ENCODE data around the gene PAK5.

PAK5 gene

GRCh38 chr20:9626357-9626756 lies 212.5 kb downstream of the PAK5 start:
- no peak for DNase-seq (ENCODE audit: low read depth in 2 of 3, low spot score in 1 of 3)

- no peak for DNase-seq (ENCODE audit: low read depth in 2 of 3, low spot score in 1 of 3)
These were observed 220.9 kb downstream of the PAK5 start for GRCh38 chr20:9617940-9618339.

DNA sequence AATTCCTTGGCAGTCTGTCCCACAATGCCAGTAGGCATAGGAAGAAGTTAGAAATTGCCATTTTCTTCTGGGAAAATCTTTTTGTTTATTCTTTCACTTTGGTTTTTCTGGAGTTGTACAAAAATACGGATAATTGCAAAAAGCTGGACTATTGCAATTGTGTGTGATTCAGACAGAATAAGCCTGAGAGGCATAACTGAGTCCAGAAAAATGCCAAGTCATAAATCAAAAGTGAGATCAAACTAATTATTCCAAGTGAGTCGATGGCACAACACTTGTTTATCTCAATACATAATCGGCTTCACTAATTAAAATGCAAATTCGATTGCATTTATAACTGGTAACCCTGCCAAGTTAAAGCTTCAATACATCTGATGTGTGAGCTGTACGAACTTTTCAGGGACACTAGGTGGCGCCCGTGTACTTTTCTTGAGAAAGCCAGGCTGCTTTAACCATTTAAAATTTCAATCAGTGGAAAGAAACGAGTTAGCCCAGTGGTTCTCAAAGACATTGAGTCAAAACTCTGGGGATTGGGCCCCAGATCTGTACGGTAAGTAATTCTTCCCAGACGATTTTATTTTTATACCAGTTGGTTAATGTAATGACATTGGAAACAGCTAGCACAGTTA lies 221.9 kb downstream of the PAK5 start:
- peak; percentile 23 to 38 (median 26) for DNase-seq (ENCODE audit: low read depth in 2 of 3, low spot score in 1 of 3)

GRCh38 chr20:9616455-9616805 lies 222.4 kb downstream of the PAK5 start:
- no peak for DNase-seq (ENCODE audit: low read depth in 2 of 3, low spot score in 1 of 3)

DNA sequence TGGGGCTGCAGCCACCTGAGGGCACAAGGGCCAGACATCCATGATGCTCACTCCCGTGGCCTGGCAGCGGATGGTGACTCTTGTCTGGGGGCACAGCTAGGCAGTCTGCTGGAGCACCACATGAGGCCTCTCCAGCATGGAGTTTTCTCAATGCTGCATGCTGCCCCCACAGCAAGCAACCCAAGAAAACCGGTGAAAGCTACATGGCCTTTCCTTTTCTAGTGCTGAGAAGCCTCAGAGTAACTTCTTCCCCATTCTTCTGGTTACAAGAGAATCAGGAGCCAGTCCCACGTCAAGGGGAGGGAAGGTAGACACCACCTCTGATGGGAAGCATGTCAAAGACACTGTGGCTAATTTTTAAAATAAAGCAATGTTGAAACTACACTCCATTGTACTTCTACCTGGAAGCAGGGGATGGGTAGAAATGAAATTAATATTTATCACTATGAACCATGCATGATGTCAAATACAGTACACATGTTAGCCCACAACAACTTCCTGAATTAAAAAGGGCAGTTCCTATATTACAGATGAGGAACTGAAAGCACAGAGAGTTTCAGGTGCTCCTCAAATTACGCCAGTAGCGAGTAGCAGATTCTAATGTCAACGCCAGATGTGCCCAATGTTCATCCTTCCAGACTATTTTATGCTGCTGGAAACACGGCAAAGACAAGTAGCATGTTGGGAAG lies 223.0 kb downstream of the PAK5 start:
- no peak for DNase-seq (ENCODE audit: low read depth in 2 of 3, low spot score in 1 of 3)

DNA sequence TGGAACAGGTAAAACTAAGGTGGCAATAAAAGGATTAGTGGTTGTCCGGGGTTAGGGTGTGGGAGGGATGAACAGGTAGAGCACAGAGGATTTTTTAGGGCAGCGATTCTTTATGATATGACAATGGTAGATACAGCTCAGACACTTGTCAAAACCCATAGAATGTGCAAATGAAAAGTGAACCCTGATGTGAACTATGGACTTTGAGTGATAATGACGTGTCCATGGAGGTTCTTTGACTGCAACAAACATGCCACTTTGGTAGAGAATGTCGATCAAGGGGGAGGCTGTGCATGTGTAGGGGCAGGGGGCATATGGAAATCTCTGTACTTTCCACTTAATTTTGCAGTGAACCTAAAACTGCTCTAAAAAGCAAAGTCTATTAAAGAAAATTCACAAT lies 223.8 kb downstream of the PAK5 start:
- no peak for DNase-seq (ENCODE audit: low read depth in 2 of 3, low spot score in 1 of 3)

DNA sequence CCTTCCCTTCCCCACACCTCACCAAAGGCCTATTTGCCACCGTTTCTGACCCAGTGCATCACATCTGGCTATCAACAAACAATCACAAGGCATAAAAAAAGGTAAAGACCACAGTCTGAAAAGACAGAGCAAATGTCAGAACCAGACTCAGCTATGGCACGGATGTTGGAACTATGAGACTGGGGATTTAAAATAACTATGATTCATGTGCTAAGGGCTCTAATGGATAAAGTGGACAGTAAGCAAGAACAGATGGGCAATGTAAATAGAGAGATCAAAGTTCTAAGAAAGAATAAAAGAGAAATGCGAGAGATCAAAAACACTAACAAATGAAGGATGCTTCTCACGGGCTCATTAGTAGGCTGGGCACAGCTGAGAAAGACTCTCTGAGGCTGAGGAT lies 225.0 kb downstream of the PAK5 start:
- DNase-seq (ENCODE audit: low read depth in 2 of 3, low spot score in 1 of 3) = no peak

DNA sequence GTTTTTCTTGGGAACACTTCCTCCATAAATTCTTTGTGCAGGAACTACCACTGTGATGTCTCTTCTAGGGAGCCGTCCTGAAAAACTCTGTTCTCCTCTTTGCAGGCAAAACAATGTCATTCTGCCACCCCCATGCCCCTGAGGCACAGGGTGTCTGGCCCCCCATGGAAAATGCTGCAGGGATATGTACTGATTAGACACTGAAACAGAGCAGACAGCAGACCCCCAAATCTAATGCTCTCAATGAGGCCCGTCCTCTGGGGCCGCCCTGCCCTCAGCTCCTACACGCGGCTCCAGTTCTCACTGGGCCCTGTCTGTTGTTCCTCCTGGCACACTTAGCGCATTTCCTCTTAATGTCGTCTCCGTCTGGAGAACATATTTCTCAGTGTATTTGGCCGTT lies 227.0 kb downstream of the PAK5 start:
- DNase-seq (ENCODE audit: low read depth in 2 of 3, low spot score in 1 of 3) = no peak

GRCh38 chr20:9610665-9611064 lies 228.2 kb downstream of the PAK5 start:
- no peak for DNase-seq (ENCODE audit: low read depth in 2 of 3, low spot score in 1 of 3)

- DNase-seq (ENCODE audit: low read depth in 2 of 3, low spot score in 1 of 3) = peak; percentile 7 to 54 (median 24)
These were observed 228.9 kb downstream of the PAK5 start for GRCh38 chr20:9609887-9610502.

DNA sequence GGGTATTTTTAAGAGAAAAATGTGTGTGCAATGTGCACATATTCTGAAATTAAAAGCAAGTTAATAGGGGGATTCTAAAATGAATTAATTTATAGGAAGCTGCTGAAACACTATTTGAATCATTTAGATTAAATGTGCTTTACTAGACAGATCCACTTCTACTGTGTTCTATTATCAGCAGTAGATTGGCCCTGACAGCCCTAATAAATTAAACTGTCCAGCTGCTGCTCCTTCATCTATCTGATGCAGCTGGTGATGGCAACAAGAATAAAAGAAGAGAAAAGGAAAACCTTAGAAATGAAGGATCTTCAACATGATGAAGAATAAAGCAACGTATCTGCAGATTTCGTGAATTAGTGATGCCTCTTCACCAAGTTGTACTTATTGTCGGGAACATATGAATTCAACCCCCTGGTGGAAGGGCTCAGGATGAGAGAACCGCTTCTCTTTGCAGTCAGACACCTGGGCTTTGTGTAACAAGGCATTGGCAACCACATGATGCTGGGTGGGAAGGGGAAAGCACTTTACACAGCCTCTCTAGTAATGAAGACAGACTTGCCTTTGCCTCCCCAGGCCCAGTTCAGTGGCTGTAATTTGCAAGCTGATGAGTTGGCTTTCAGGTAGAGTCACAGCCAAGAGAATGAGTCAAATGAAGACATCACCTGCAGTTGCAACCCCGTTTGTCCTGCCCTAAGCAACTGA lies 230.1 kb downstream of the PAK5 start:
- no peak for DNase-seq (ENCODE audit: low read depth in 2 of 3, low spot score in 1 of 3)

DNA sequence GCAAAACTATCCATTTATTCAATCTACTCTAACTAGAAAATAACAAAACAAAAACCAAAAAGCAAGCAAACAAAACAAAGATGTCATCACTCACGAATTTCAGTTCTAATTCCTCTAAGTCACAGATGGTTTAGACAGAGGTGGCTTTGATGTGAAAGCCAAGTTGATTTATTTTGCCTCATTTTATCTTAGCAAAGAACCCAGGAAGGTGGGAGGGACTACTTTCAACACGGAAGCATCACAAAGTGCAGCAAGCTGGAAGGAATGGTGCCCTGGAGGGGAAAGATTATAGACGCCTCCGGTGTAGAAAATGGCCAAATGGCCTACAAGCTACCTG lies 236.1 kb downstream of the PAK5 start:
- no peak for DNase-seq (ENCODE audit: low read depth in 2 of 3, low spot score in 1 of 3)

- DNase-seq (ENCODE audit: low read depth in 2 of 3, low spot score in 1 of 3) = no peak
These were observed 238.3 kb downstream of the PAK5 start for GRCh38 chr20:9600562-9600961.

GRCh38 chr20:9597547-9597946 lies 241.3 kb downstream of the PAK5 start:
- DNase-seq (ENCODE audit: low read depth in 2 of 3, low spot score in 1 of 3) = no peak

GRCh38 chr20:9595763-9596162 lies 243.1 kb downstream of the PAK5 start:
- DNase-seq (ENCODE audit: low read depth in 2 of 3, low spot score in 1 of 3) = no peak

- DNase-seq (ENCODE audit: low read depth in 2 of 3, low spot score in 1 of 3) = no peak
These were observed 244.5 kb downstream of the PAK5 start for GRCh38 chr20:9594284-9594875.

DNA sequence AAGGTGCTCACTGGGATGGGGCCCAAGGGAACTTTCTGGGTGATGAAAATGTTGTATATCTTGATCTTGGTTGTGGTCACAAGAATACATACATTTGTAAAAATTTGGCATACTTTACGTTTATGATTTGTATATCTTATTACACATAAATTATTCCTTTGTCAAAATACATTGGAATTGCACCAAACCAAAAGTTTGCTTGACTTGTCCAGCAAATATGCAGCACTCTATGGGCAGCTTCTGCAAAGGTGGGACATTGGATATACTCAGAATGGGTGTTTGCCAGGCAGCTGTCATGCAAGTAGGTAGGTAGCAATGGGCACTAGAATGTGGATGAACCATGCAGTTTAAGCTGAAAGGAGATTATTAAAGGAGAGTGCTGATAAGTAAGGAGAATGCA lies 246.5 kb downstream of the PAK5 start:
- no peak for DNase-seq (ENCODE audit: low read depth in 2 of 3, low spot score in 1 of 3)

GRCh38 chr20:9591080-9591479 lies 247.8 kb downstream of the PAK5 start:
- no peak for DNase-seq (ENCODE audit: low read depth in 2 of 3, low spot score in 1 of 3)

- DNase-seq (ENCODE audit: low read depth in 2 of 3, low spot score in 1 of 3) = no peak
These were observed 248.7 kb downstream of the PAK5 start for GRCh38 chr20:9590189-9590588.

DNA sequence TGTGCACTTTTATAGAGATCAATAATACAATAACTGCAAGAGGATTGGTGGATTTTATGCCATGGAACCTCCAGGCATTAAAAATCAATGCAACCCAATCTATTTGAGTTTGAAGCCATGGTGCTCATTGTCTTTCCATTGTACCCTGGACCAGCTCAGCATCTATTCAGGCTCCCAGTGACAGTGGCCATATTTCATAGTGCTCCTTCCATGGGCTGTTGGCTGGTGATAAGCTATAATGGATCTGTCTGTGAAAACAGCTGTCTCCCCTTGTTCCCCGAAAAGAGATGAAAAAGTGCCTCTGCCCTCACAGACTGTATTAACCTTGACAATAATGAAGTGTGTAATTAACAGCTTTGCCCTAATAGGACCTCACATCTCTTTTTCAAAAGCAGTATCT lies 250.2 kb downstream of the PAK5 start:
- no peak for DNase-seq (ENCODE audit: low read depth in 2 of 3, low spot score in 1 of 3)

GRCh38 chr20:9583151-9583550 lies 255.7 kb downstream of the PAK5 start:
- DNase-seq (ENCODE audit: low read depth in 2 of 3, low spot score in 1 of 3) = no peak

GRCh38 chr20:9582137-9582536 lies 256.7 kb downstream of the PAK5 start:
- no peak for DNase-seq (ENCODE audit: low read depth in 2 of 3, low spot score in 1 of 3)

All from stimulated activated CD4-positive, alpha-beta T cell treated with anti-CD3 and anti-CD28 coated beads, Interleukin-12 subunit alpha, Interleukin-12 subunit beta, amount 100 ng/mL, for 48 hours (primary cell).